Limb (tissue), 2 donors: Measurements from ENCODE around the gene MS4A18.
A peak's percentile ranks its signal among the peaks of the same experiment; 100 is the strongest.
"Not testable (repeated sequence)": the region's sequence is repeated elsewhere in the genome, so short reads cannot be mapped to it uniquely, and the experiment has no call there.

ENCODE experiments used
- DNase-seq, 2 donors: peaks; one replicate each; pipeline ENCODE4 v3.0.0-alpha.2; 2016; ENCODE audit errors: extremely low spot score in 2 of 2

MS4A18 gene

DNA sequence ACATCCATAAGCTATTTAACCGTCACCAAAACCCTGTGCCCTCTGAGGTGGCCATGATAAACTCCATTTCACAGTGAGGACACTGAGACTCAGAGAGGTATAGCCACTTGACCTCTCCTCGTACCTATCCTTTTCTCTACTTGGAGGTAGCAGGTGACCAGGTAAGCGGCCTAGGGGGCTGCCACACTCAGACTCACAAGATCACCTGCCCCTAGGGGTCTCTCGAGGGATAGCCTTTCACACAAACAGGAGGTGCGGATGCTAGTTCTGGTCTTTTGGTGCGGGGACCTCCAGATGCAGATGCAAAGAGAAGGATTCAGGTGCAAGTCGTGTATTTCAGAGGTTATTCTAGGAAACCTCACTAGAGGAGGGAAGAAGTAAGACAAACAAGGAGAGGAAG lies 14.6 kb downstream of the MS4A18 start:
- no peak for DNase-seq

DNA sequence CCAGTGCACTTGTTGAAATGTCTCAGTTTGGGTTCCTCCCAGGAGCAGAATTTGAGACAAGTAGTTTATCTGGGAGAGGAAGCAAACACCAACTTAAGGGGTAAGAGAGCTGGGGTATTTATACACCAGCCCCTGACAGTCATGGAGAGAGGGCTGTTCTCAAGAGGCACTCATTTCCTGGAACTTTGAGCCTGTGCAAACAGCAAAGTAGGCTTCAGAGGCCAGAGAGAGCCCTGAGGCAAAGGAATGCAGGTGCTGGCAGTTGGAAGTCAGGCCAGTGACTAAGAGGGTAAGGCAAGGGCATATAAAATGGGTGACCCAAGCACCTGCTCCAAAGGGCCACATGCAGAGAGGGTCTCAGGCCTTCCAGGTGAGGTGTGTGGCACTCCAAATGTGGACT lies 16.1 kb downstream of the MS4A18 start:
- DNase-seq, result no peak

DNA sequence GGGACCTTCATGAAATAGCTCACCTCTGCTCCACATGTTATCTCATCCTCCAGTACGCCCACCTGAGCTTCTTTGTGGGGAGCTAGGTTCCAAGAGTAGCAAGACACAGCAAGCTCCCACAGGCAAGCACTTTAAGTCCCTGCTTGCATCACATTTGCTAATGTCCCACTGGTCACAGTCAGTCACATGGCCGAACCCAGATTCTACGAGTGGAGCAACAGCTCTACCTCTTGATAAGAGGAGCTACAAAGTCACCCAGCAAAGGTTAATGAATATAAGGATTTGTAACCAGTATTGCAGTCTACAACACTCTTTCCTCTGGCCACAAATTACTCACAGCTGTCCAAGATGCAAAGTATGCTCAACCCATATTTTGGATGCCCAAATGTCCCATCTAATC lies 16.9 kb downstream of the MS4A18 start:
- no peak for DNase-seq

- no peak for DNase-seq
These were observed 18.5 kb downstream of the MS4A18 start for GRCh38 chr11:60743058-60743457.

- DNase-seq, result no peak
These were observed 19.6 kb downstream of the MS4A18 start for GRCh38 chr11:60744114-60744513.

GRCh38 chr11:60747359-60747873 lies 22.9 kb downstream of the MS4A18 start:
- DNase-seq, result no peak

GRCh38 chr11:60748225-60748624 lies 23.7 kb downstream of the MS4A18 start:
- DNase-seq, result no peak

DNA sequence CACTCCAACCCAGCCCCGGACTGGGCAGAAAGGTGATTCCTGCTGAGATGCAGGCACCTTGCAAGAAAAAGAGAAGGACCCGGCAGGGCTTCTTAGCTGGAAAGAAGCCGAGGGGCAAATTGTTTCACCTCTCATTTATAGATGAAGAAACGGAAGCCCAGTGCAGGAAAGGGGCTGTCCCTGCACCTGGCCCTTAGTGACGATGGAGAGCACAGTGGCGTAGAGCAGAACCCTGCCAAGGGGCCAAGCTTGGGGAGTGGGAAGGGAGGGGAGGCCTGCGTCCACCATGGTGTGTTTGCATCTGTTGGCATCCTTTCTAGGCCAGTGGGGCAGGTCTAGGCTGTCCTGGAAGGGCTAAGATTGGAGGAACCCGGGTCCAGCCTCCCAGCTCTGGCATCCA lies 24.3 kb downstream of the MS4A18 start:
- DNase-seq, result no peak

- no peak for DNase-seq
These were observed 26.4 kb downstream of the MS4A18 start for GRCh38 chr11:60750911-60751310.

GRCh38 chr11:60753309-60753708 lies 28.8 kb downstream of the MS4A18 start:
- DNase-seq, result no peak

DNA sequence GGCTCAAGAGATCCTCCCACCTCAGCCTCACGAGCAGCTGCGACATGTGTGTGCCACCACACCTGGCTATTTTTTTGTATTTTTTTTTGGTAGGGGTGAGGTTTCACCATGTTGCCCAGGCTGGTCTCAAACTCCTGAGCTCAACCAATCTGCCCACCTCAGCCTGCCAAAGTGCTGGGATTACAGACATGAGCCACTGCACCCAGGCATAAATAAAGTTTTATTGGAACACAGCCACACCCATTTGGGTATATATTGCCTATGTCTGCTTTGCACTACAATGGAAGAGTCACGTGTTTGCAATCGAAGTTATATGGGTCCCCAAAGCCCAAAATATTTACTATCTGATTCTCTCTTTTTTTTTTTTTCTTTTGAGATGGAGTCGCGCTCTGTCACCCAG lies 30.4 kb downstream of the MS4A18 start:
- no peak for DNase-seq

DNA sequence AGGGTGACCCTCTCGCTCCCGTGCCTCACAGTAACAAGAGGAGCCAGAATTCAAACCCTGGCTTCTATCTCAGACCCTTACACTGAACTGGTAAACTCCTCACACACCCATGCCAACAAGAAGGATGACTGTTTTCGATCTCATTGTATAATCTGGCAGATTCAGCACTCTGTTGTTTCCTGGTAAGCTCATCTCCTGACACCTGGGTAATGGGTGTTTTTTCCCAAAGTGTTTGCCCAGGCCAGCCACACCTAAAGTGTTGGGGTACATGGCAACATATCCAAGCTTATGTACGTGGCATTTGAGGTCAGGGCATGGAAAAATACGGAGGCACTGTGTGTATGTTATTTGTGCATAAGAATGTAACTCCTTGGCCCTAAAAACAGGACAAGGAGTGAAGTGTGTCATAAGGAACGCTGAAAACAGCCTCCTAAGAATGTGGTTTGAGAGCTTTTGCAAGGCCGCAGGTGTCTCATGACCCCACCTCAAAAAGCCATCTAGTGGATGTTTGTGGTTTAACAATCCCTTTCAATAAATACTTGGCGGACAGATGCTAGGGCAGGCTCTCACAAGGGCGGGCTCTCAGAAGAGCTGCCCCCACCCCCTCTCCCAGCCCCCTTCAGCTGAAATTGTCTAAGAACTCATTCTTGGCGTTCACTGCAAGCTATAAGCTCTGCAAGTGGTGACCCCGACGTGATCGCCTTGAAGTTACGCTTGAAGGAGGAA lies 31.9 kb downstream of the MS4A18 start, which contains the start of gene MS4A15:
Gene MS4A15 (plus strand): TSS at position 561 of the 726 bp plus-strand sequence. CDS start 6,867 bp downstream, outside the sequence.
- no peak for DNase-seq

- DNase-seq, result no peak
These were observed 32.8 kb downstream of the MS4A18 start for GRCh38 chr11:60757231-60757800.

- not testable (repeated sequence) for DNase-seq
These were observed 34.2 kb downstream of the MS4A18 start for GRCh38 chr11:60758671-60759070.

GRCh38 chr11:60759438-60760225 lies 35.1 kb downstream of the MS4A18 start:
- not testable (repeated sequence) for DNase-seq

DNA sequence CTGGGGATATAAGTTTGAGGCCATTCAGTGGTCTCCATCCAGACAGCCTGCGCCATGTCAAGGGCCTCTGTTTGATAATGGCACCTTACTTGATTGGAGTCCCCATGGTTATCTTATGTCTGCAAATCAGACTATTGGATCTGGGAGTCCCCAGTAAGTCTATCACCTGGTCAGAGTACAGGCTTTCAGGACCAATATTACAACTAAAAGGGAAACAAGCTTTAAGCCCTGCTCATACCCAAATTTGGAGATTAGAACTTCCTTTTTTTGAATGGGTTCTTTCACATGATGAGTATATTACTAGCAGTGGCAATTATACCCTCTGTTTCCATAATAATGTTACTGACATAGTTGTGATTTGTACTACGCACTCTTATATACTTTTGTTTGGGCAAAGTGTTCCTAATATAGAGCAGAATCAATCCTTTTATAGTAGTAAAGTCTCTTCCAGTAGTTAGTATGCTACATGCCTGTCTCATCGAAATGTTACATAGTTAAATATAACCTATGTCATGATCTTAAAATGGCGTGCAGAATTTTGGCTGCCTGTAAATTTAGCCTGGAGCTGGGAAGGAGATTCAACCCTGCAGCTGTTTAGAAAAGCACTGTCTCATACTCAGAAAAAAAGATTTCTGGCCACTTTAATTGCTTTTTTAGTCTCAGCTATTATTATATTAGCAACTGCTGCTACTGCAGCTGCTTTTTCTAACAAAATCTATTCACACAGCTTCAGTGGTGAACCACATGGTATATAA lies 37.1 kb downstream of the MS4A18 start:
- no peak for DNase-seq

GRCh38 chr11:60762851-60763691 lies 38.6 kb downstream of the MS4A18 start:
- DNase-seq, result peak in 1 of 2 donors; percentile 39

- DNase-seq, result no peak
These were observed 39.3 kb downstream of the MS4A18 start for GRCh38 chr11:60763692-60764369.

GRCh38 chr11:60764879-60765278 lies 40.4 kb downstream of the MS4A18 start:
- no peak for DNase-seq

DNA sequence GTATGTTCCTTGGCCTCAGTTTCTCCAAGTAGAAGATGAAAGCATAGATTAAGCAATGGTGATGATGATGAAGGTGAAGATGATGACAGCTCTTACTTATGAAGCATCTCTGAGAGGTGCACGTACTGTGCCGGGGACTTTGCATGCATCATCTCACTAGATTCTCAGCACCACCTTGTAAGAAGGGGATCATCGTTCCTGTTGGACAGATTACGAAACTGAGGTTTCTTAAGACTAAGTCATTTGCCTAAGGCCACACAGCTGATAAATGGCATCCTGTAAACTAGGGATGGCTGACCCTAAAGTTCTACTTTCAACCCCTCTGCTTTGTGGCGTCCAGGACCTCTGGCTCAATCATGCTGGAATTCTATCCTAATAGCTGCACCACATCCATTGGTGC lies 40.8 kb downstream of the MS4A18 start:
- DNase-seq, result no peak
